Neural crest cell (in vitro differentiated cells): ENCODE measurements around the gene KCNIP4. TPM values are rescaled to one million over a fixed set of nuclear protein-coding genes. Genes with fewer than 3 reads are reported as not detected.

Experiments used
- DNase-seq: peaks from one replicate; pipeline ENCODE4 v3.0.0; 2021; ENCODE audit warnings: low read depth, mixed read lengths, low spot score
- H3K27ac Mint-ChIP-seq: one replicate; pipeline ENCODE4 v1.8.0; 2021; ENCODE audit warnings: mild to moderate bottlenecking, mixed read lengths; ENCODE audit not compliant: unreplicated experiment
- H3K27me3 Mint-ChIP-seq: 2 replicates; pipeline ENCODE4 v1.8.0; 2021; ENCODE audit warnings: low read depth, mild to moderate bottlenecking, mixed read lengths
- H3K36me3 Mint-ChIP-seq: 2 replicates; pipeline ENCODE4 v1.8.0; 2021; ENCODE audit warnings: low read depth, mild to moderate bottlenecking, mixed read lengths
- H3K4me1 Mint-ChIP-seq: 2 replicates; pipeline ENCODE4 v1.8.0; 2021; ENCODE audit warnings: mixed read lengths
- H3K4me3 Mint-ChIP-seq: one replicate; pipeline ENCODE4 v1.8.0; 2021; ENCODE audit warnings: mild to moderate bottlenecking, mixed read lengths
- H3K9me3 Mint-ChIP-seq: 2 replicates; pipeline ENCODE4 v1.8.0; 2021; ENCODE audit warnings: mixed read lengths
- total RNA-seq: library from RNA; stranded (reverse); gene quantifications from 2 replicates; pipeline ENCODE4 v1.2.1, GENCODE V29; 2021
- TF ChIP-seq, protein P1 (sequence below): fragments of 200-600 bp; sonication (generic); conservative IDR thresholded peaks from 2 replicates; pipeline ENCODE4 v1.5.0; 2021; ENCODE audit warnings: antibody characterized with exemption, mild to moderate bottlenecking

The KCNIP4 gene
- total RNA-seq, 1 donor from 2014 or later, result 0.33 TPM

GRCh38 chr4:21986307-21986706, 37.7 kb upstream of the KCNIP4 start:
- no peaks in the 10 kb centered on the region for H3K9me3 Mint-ChIP-seq
- H3K27ac Mint-ChIP-seq, result no peak overlapping the region
- peaks cover 5% of the 10 kb centered on the region for H3K27me3 Mint-ChIP-seq
- no peak overlapping the region for H3K4me3 Mint-ChIP-seq
- TF ChIP-seq, protein P1, sequence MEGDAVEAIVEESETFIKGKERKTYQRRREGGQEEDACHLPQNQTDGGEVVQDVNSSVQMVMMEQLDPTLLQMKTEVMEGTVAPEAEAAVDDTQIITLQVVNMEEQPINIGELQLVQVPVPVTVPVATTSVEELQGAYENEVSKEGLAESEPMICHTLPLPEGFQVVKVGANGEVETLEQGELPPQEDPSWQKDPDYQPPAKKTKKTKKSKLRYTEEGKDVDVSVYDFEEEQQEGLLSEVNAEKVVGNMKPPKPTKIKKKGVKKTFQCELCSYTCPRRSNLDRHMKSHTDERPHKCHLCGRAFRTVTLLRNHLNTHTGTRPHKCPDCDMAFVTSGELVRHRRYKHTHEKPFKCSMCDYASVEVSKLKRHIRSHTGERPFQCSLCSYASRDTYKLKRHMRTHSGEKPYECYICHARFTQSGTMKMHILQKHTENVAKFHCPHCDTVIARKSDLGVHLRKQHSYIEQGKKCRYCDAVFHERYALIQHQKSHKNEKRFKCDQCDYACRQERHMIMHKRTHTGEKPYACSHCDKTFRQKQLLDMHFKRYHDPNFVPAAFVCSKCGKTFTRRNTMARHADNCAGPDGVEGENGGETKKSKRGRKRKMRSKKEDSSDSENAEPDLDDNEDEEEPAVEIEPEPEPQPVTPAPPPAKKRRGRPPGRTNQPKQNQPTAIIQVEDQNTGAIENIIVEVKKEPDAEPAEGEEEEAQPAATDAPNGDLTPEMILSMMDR, result no peak
- DNase-seq, result no peak
- no peaks in the 10 kb centered on the region for H3K36me3 Mint-ChIP-seq
- H3K4me1 Mint-ChIP-seq, result no peaks in the 10 kb centered on the region

DNA sequence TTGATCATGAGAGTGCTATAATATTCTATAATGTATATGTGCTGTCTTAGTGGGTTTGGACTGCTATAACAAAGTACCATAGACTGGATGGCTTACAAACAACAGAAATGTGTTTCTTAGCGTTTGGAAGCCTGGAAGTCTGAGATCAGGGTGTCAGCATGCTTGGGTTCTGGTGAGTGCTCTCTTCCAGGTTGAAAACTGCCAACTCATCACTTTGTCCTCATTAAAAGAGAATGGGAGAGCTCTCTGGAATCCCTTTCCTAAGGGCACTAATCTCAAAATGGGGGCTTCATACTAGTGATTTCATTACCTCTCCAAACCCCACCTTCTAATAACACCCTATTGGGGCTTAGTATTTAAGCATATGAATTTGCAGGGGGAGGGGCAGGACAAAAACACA, 33.5 kb upstream of the KCNIP4 start:
- no peak overlapping the region for H3K27ac Mint-ChIP-seq
- no peaks in the 10 kb centered on the region for H3K9me3 Mint-ChIP-seq
- H3K4me3 Mint-ChIP-seq, result no peak overlapping the region
- H3K27me3 Mint-ChIP-seq, result peaks cover 3% of the 10 kb centered on the region
- no peaks in the 10 kb centered on the region for H3K4me1 Mint-ChIP-seq
- DNase-seq, result no peak
- H3K36me3 Mint-ChIP-seq, result no peaks in the 10 kb centered on the region
- TF ChIP-seq, protein P1, result no peak

- TF ChIP-seq, protein P1, result no peak
- H3K4me1 Mint-ChIP-seq, result no peaks in the 10 kb centered on the region
- no peaks in the 10 kb centered on the region for H3K36me3 Mint-ChIP-seq
- no peaks in the 10 kb centered on the region for H3K27me3 Mint-ChIP-seq
- no peak overlapping the region for H3K4me3 Mint-ChIP-seq
- DNase-seq, result no peak
- H3K9me3 Mint-ChIP-seq, result peaks cover 5% of the 10 kb centered on the region
- no peak overlapping the region for H3K27ac Mint-ChIP-seq
Measured at GRCh38 chr4:21979196-21979595, 30.6 kb upstream of the KCNIP4 start.

DNA sequence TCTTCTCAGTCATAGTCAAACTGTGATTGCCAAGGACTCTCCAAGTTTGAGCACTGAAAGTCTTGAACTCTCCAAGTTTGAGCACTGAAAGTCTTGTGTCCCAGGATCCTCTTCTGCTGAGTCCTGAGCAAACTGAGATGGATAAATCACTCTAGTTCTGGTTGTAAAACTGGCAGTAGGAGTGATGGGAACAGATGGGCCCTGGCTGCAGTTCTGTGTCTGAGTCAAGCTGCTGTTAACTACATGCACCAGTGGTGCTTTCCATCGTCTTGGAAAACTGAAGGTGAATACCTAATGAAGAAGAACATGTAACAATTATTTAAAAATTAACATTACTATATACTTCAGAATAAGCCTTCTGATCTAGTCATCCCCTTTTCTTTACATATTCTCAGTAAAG, 27.6 kb upstream of the KCNIP4 start:
- TF ChIP-seq, protein P1, result no peak
- Mint-ChIP-seq H3K27ac (no peak overlapping the region), H3K4me1 (no peaks in the 10 kb centered on the region), H3K27me3 (peaks cover 8% of the 10 kb centered on the region), H3K36me3 (no peaks in the 10 kb centered on the region), H3K9me3 (peaks cover 5% of the 10 kb centered on the region), H3K4me3 (no peak overlapping the region)
- DNase-seq, result no peak

DNA sequence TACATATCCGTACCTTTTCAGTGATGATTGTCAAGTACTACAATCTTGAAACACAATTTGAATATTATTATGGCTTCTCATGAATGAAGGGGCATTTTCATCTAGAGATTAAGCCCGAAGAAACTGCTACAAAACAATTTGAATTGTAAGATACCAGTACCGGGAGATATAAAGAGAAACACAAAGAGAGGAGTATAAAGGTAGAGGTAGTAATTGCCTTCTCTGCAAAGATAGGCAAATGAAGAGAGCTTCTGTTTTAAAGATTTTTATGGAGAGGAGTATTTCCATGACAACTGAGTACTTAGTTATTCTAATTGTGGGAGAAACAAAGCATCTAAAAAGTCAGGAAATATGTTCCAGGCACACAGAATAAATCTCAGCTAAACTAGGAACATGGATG, 25.3 kb upstream of the KCNIP4 start:
- peaks cover 8% of the 10 kb centered on the region for H3K27me3 Mint-ChIP-seq
- H3K36me3 Mint-ChIP-seq, result no peaks in the 10 kb centered on the region
- H3K4me3 Mint-ChIP-seq, result no peak overlapping the region
- no peak overlapping the region for H3K27ac Mint-ChIP-seq
- peaks cover 5% of the 10 kb centered on the region for H3K9me3 Mint-ChIP-seq
- DNase-seq, result no peak
- TF ChIP-seq, protein P1, result no peak
- no peaks in the 10 kb centered on the region for H3K4me1 Mint-ChIP-seq
